Chondrocyte (in vitro differentiated cells): ENCODE measurements around the gene WDR48. TPM values are rescaled to one million over a fixed set of nuclear protein-coding genes. Genes with fewer than 3 reads are reported as not detected.

Experiments used
- DNase-seq: peaks from one replicate; pipeline ENCODE4 v3.0.0; 2021; ENCODE audit warnings: mixed read lengths, low spot score
- H3K27ac Mint-ChIP-seq: one replicate; pipeline ENCODE4 v1.8.0; 2021; ENCODE audit warnings: mild to moderate bottlenecking, moderate library complexity, mixed read lengths; ENCODE audit not compliant: unreplicated experiment
- H3K27me3 Mint-ChIP-seq: 2 replicates; pipeline ENCODE4 v1.8.0; 2021; ENCODE audit warnings: low read depth, mixed read lengths
- H3K36me3 Mint-ChIP-seq: 2 replicates; pipeline ENCODE4 v1.8.0; 2021; ENCODE audit warnings: low read depth, mixed read lengths
- H3K4me1 Mint-ChIP-seq: 2 replicates; pipeline ENCODE4 v1.8.0; 2021; ENCODE audit warnings: low read depth, mild to moderate bottlenecking, mixed read lengths
- H3K4me3 Mint-ChIP-seq: one replicate; pipeline ENCODE4 v1.8.0; 2021; ENCODE audit warnings: mild to moderate bottlenecking, moderate library complexity, mixed read lengths; ENCODE audit not compliant: unreplicated experiment
- H3K9me3 Mint-ChIP-seq: 2 replicates; pipeline ENCODE4 v1.8.0; 2021; ENCODE audit warnings: low read depth, mixed read lengths
- CTCF ChIP-seq: fragments of 200-600 bp; sonication (generic); IDR thresholded peaks from 2 replicates; pipeline ENCODE4 v1.5.0; 2021; ENCODE audit warnings: antibody characterized with exemption, mild to moderate bottlenecking, moderate library complexity
- total RNA-seq: library from RNA; stranded (reverse); gene quantifications from 3 replicates; pipeline ENCODE4 v1.2.1, GENCODE V29; 2021

WDR48 gene
- total RNA-seq, 1 donor from 2014 or later = 31.8 TPM

- Mint-ChIP-seq H3K4me3 (no peak overlapping the region), H3K9me3 (no peaks in the 10 kb centered on the region), H3K27ac (no peak overlapping the region), H3K4me1 (peaks cover 28% of the 10 kb centered on the region), H3K36me3 (no peaks in the 10 kb centered on the region), H3K27me3 (no peaks in the 10 kb centered on the region)
- TF ChIP-seq CTCF = no peak
- no peak for DNase-seq
Measured at GRCh38 chr3:39063143-39063542, 11.3 kb downstream of the WDR48 start.

DNA sequence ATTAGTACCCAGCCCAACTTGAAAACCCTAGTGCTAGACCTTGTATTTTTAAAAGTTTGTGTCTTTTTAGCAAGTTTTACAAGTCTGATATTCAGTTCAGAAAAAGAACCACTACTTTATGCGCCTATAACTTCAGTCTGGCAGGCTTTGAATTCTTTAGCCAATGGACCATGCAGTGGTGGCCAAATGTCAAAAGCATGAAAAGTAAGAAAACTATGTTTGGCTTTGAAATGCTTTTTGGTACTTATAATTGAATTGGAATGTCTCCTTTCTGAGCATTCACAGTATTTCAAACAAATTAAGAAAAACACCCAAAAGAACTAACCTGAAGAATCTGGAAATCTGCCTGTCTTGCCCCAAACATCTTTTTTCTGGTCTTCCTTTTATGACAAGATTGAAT lies 12.8 kb downstream of the WDR48 start:
- no peaks in the 10 kb centered on the region for H3K36me3 Mint-ChIP-seq
- TF ChIP-seq CTCF = no peak
- DNase-seq = no peak
- H3K27ac Mint-ChIP-seq = peak overlapping the region; percentile 60
- H3K4me3 Mint-ChIP-seq = no peak overlapping the region
- H3K27me3 Mint-ChIP-seq = no peaks in the 10 kb centered on the region
- H3K4me1 Mint-ChIP-seq = peaks cover 24% of the 10 kb centered on the region
- no peaks in the 10 kb centered on the region for H3K9me3 Mint-ChIP-seq

DNA sequence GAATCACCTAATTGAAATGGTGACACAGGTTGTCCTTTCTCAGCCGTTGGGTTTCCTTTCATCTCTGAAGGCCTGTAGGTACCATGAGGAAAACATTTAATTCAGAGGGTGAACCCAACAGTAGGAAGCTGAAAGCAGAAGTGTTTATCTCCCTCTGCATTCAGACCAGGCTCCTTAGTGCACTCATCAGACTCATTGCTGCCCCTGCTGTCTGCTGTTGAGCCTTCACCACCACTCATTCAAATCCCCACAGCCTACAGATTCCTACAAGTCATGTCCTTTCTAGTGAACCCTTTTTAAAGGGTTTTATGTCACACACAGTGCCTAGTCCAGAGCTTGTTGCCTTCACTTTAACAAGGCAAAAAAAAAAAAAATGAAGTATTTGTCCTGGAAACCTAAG lies 13.4 kb downstream of the WDR48 start:
- Mint-ChIP-seq H3K36me3 (peaks cover 2% of the 10 kb centered on the region), H3K27me3 (no peaks in the 10 kb centered on the region), H3K27ac (peak overlapping the region; percentile 60), H3K4me1 (peaks cover 24% of the 10 kb centered on the region), H3K9me3 (no peaks in the 10 kb centered on the region), H3K4me3 (no peak overlapping the region)
- peak; percentile 70 for TF ChIP-seq CTCF
- no peak for DNase-seq

- peaks cover 4% of the 10 kb centered on the region for H3K36me3 Mint-ChIP-seq
- no peak for TF ChIP-seq CTCF
- peaks cover 21% of the 10 kb centered on the region for H3K4me1 Mint-ChIP-seq
- DNase-seq = no peak
- no peaks in the 10 kb centered on the region for H3K9me3 Mint-ChIP-seq
- no peaks in the 10 kb centered on the region for H3K27me3 Mint-ChIP-seq
- no peak overlapping the region for H3K27ac Mint-ChIP-seq
- no peak overlapping the region for H3K4me3 Mint-ChIP-seq
Measured at GRCh38 chr3:39067286-39067685, 15.5 kb downstream of the WDR48 start.

- no peak overlapping the region for H3K27ac Mint-ChIP-seq
- H3K4me1 Mint-ChIP-seq = peaks cover 19% of the 10 kb centered on the region
- no peaks in the 10 kb centered on the region for H3K27me3 Mint-ChIP-seq
- TF ChIP-seq CTCF = no peak
- peaks cover 4% of the 10 kb centered on the region for H3K36me3 Mint-ChIP-seq
- no peaks in the 10 kb centered on the region for H3K9me3 Mint-ChIP-seq
- DNase-seq = no peak
- no peak overlapping the region for H3K4me3 Mint-ChIP-seq
Measured at GRCh38 chr3:39068556-39068955, 16.7 kb downstream of the WDR48 start.
